ENCODE results near the gene SRC.

SRC gene

DNA sequence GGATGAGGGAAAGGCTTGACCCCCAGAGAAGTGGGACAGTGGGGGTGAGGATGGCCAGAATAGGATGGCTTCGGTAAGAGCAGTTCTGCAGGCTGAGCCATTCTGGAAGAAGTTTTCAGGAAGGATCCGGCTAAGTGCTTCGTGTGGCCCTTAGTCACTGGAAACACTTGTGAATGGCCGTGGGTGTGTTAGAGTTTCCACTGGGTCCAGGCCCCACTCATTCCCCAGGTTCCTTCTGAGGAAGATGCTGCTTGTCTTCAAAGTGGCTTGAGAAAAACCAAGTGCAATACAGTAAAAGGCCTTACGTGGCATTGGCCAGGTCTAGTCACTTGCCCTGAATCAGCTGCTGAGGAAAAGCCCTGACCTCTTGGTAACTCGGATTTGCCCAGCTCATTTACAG lies 28.6 kb upstream of the SRC start:
- in situ Hi-C loops (cut with HindIII; ENCODE audit: low pct_unique_long_range_greater_than_20kb, low sequenced_read_pairs): no loop called here
- DNase-seq (ENCODE audit: low read depth in 1 of 2, low spot score in 1 of 2): no peak
- no peak for TF ChIP-seq JUND (IDR thresholded peaks at IDR 0.05; ENCODE audit: low read depth)

DNA sequence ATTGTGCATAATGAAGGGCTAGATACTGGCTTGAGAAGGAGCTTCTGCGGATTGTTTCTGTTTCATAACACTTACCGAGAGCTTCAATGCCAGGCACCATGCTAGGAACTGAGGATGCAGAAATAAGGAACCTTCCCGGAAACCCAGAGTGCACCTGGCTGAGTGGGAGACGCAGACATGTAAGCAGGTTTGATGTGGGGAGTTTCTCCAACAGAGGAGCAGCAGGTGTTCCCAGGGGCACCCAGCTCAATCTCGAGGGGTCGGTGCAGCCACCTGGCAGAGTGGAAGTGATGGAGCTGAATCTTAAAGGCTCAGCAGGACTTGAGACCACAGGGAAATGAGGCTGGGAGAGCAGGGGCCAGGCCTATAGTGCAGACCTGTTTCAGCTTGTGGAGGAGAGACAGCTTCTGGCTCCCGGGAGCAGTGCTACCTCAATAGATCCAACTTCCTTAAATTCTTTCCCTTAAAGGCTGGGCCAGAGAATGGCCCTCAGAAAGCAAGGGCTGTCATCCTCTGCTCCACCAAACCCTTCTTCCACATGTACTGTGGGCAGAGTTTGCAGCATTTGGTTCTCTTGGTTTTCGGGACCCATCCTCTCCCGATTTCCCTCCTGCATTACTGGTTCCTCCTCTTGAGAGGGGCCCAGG lies 27.8 kb upstream of the SRC start:
- DNase-seq (ENCODE audit: low read depth in 1 of 2, low spot score in 1 of 2): no peak
- TF ChIP-seq JUND (IDR thresholded peaks at IDR 0.05; ENCODE audit: low read depth): no peak
- in situ Hi-C loops (cut with HindIII; ENCODE audit: low pct_unique_long_range_greater_than_20kb, low sequenced_read_pairs): no loop called here

DNA sequence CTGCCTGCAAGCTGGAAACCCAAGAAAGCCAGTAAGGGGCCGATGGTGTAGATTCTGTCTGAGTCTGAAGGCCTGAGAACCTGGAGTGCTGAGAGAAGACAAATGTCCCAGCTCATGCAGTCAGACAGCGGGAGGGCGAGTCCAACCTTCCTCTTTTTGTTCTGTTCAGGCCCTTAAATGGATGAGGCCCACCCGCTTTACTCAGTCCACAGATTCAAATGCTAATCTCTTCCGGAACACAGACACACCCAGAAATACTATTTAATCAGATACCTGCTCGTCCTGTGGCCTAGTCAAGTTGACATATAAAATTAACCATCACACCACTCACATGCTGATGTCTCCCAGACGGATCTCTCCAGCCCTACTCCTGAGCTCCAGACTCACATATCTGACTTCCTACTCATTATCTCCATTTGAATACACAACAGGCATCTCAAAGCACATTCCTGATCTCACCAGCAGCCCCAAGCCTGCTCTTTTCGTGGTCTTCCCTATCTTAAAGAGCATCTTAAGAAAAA lies 26.7 kb upstream of the SRC start:
- in situ Hi-C loops (cut with HindIII; ENCODE audit: low pct_unique_long_range_greater_than_20kb, low sequenced_read_pairs): no loop called here
- TF ChIP-seq JUND (IDR thresholded peaks at IDR 0.05; ENCODE audit: low read depth): no peak
- DNase-seq (ENCODE audit: low read depth in 1 of 2, low spot score in 1 of 2): no peak

DNA sequence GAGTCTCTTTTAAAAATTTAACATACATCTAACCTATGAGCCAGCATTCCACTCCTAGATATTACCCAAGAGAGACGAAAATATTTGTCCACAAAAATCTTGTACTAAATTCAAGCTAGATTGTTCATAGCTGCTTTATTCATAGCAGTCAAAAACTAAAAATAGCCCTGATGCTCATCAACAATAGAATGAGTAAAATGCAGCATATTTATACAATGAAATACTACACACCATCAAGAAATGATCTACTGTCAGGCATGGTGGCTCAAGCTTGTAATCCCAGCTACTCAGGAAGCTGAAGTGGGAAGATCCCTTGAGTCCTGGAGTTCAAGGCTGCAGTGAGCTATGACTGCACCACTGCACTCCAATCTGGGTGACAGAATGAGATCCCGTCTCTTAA lies 22.0 kb upstream of the SRC start:
- TF ChIP-seq JUND (IDR thresholded peaks at IDR 0.05; ENCODE audit: low read depth): no peak
- in situ Hi-C loops (cut with HindIII; ENCODE audit: low pct_unique_long_range_greater_than_20kb, low sequenced_read_pairs): no loop called here
- no peak for DNase-seq (ENCODE audit: low read depth in 1 of 2, low spot score in 1 of 2)

DNA sequence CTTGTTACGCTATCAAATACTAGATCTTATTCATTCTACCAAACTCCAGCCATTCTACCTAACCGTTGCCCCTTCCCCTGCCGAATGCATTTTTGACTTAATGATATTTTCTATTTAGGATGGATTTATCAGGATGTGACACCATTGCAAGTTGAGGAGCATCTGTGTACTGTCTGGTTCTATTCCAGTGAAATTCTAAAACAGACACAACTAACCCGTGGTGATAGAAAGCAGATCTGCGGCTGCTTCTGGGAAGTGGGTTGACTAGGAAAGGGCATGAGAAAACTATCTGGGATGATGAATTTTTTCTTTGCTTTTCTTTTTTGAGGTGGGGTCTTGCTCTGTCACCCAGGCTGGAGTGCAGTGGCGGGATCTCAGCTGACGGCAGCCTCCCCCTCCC lies 20.7 kb upstream of the SRC start:
- no peak for TF ChIP-seq JUND (IDR thresholded peaks at IDR 0.05; ENCODE audit: low read depth)
- no peak for DNase-seq (ENCODE audit: low read depth in 1 of 2, low spot score in 1 of 2)
- in situ Hi-C loops (cut with HindIII; ENCODE audit: low pct_unique_long_range_greater_than_20kb, low sequenced_read_pairs): no loop called here

DNA sequence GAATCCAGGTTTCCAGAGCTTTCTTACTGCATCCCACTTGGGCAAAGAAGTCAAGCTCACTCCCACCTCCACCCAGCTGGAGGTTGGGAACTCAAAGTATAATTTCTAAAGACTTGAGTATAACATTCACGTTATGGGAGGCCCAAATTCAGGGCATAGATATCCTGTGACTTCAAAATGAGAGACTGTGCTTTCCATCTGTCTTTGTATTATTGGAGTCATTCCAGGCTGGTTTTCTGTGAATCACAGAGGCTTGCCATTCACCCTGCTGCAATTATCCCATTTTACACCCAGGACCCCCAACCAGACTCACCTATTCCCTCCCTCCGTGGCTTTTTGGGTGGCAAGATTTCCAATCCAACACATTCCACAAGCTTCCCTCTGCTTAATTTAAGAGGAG lies 19.3 kb upstream of the SRC start:
- in situ Hi-C loops (cut with HindIII; ENCODE audit: low pct_unique_long_range_greater_than_20kb, low sequenced_read_pairs): no loop called here
- TF ChIP-seq JUND (IDR thresholded peaks at IDR 0.05; ENCODE audit: low read depth): no peak
- DNase-seq (ENCODE audit: low read depth in 1 of 2, low spot score in 1 of 2): no peak

DNA sequence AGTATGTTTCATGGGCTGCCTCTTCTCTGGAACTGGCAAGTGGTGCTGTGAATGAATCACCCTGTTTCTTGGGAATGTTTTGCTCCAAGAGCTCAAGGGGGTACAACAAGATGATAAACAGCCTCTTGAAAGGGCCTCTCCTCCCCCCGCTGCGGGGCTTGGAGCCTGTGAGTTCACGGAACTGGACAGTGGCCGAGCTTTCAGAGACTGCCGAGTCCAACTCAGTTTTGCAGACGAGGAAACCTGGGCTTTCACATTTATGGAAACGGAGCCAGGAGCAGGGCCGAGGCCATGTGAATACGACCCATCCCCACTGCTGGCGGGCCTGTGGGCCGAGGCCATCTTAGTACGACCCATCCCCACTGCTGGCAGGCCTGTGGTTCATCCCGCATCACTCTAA lies 18.2 kb upstream of the SRC start:
- in situ Hi-C loops (cut with HindIII; ENCODE audit: low pct_unique_long_range_greater_than_20kb, low sequenced_read_pairs): no loop called here
- no peak for TF ChIP-seq JUND (IDR thresholded peaks at IDR 0.05; ENCODE audit: low read depth)
- DNase-seq (ENCODE audit: low read depth in 1 of 2, low spot score in 1 of 2): no peak

DNA sequence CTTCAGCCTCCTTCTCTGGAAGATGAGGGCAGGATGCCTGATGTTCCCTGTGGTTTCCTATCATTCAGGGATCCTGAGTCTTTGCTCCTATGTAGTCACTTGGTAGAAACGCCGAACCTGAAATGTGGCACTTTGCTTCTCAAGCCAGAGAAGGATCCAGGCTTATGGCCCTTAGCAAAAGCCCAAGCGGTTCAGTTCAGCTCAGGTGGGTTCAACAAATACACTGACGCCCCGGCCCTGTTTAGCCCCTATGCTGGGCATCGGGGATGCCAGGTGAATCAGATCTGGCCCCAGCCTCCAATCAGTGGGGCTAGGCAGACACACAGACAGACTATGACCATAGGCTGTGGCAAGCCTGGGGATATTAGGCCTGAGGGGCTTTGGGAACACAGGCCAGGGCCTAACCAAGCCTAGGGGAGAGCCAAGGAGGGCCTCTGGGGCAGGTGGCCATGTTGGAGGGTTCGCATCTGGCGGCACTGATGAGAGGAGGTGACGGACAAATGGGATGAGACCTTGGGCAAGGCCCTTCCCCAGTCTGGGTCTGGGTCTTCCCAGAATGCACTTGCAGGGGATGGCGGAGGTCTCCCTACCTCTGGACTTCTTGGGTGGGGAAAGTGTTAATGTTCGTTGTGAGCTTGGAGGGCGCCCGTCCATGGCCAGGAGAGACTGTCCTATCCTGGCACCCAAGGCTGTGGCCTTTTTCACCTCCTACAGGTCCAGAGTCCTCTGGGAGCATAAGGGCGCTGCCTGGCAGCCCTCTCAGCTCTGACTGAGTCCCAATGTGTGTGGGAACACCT lies 17.6 kb upstream of the SRC start:
- no peak for DNase-seq (ENCODE audit: low read depth in 1 of 2, low spot score in 1 of 2)
- no peak for TF ChIP-seq JUND (IDR thresholded peaks at IDR 0.05; ENCODE audit: low read depth)
- in situ Hi-C loops (cut with HindIII; ENCODE audit: low pct_unique_long_range_greater_than_20kb, low sequenced_read_pairs): no loop called here

DNA sequence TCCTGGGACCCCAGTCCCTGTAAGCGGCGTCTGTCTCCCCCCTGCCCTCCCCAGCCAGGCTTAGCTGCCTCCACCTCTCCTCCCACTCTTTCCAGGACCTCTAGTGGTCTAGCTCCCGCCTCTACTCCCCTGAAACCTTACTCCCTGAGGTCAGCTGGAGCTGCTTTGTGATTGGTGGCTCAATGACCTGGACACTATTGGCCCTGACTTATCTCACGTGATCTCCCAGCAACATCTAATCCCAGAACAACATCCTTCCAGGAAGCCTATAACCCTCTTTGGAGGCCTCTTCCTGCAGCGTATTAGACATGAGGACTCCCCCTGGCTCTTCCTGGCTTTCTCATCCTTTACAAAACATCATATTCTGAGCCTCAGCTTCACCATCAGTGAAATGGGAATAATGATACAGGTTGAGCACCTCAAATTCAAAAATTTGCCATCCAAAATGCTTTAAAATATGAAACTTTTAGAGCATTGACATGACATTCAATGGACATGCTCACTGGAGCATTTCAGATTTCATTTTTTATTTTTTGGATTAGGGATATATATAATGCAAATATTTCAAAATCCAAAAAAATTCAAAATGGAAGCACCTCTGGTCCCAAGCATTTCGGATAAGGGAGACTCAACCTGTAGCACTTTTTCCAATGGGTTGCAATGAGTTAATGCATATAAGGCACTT lies 16.3 kb upstream of the SRC start:
- no peak for DNase-seq (ENCODE audit: low read depth in 1 of 2, low spot score in 1 of 2)
- in situ Hi-C loops (cut with HindIII; ENCODE audit: low pct_unique_long_range_greater_than_20kb, low sequenced_read_pairs): no loop called here
- TF ChIP-seq JUND (IDR thresholded peaks at IDR 0.05; ENCODE audit: low read depth): no peak

DNA sequence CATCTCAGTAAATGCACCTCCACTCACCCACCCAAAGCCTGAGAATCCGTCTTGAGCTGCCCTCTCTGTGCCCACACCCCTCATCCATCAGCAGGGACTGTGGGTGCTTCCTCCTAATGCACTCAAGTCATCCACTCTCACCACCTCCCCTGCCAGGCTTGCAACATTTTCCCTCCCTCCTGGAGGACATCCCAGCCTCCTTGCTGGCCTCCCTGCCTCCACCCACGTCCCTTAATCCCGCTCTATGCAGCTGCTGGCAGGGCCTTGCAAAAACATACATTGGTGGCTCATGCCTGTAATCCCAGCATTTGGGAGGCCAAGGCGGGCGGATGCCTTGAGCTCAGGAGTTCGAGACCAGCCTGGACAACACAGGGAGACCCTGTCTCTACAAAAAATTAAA lies 15.6 kb upstream of the SRC start:
- TF ChIP-seq JUND (IDR thresholded peaks at IDR 0.05; ENCODE audit: low read depth): no peak
- in situ Hi-C loops (cut with HindIII; ENCODE audit: low pct_unique_long_range_greater_than_20kb, low sequenced_read_pairs): no loop called here
- no peak for DNase-seq (ENCODE audit: low read depth in 1 of 2, low spot score in 1 of 2)

DNA sequence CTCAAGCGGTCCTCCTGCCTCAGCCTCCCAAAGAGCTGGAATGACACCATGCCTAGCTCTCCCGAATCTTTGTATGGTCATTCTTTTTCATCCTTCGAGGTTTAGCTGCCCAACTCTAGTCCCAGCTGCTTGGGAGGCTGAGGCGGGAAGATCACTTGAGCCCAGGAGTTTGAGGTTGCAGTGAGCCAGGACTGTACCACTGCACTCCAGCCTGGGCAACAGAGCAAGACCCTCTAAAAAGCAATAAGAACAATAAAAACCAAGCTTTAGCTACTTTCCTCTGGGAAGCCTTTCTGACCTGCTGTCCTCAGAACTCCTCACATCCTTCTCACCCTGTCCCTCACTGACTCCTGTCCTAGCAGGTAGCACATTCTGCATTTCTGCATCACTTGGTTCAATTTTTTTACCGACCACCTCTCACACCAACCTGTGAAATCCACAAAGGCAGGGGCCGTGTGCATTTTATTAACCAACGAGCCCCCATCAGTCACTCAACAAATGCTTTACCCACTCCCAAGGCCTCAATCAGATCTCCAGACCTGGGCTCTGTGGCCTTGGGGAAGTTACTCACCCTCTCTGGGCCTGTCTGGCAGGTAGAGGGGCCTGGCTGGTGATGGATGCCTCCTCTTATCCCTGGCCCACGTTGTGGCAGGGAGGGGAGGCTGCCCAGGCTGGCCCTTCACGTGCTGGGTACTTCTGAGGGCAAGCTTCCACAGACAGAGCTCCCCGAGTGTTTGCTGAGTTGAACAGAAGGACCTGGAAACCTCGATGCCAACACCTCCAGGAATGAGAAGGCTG lies 14.7 kb upstream of the SRC start:
- no peak for TF ChIP-seq JUND (IDR thresholded peaks at IDR 0.05; ENCODE audit: low read depth)
- no peak for DNase-seq (ENCODE audit: low read depth in 1 of 2, low spot score in 1 of 2)
- in situ Hi-C loops (cut with HindIII; ENCODE audit: low pct_unique_long_range_greater_than_20kb, low sequenced_read_pairs): no loop called here

DNA sequence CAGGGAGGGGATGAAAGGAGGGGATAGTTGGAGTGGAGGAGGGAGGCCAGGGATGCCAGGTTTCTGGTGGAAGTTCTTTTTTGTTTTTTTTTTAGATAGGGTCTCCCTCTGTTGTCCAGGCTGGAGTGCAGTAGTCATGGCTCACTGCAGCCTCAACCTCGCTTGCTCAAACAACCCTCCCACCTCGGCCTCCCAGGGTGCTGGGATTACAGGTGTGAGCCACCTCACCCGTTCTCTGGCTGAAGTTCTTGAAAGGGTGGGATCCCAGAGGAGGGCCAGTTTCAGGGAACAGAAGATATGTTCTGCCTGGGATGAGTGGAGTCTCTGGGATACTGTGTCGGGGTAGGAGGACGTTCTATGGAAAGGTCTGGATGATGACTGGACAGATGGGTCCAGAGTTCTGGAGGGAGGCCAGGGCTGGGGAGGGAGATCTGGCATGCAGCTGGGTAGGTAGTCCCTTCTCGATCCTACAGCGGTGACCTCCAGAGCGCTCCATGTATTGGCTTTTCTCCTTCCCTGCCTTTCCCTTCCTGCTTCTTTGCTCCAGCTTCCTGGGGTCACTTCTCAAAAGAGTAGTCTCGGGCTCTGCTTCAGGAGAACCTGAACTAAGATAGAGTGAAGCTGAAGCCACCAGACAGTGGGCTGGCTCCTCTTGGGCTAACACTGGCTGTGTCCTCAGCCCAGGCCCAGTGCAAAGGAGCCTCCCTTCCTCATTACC lies 12.7 kb upstream of the SRC start:
- no peak for DNase-seq (ENCODE audit: low read depth in 1 of 2, low spot score in 1 of 2)
- no peak for TF ChIP-seq JUND (IDR thresholded peaks at IDR 0.05; ENCODE audit: low read depth)
- in situ Hi-C loops (cut with HindIII; ENCODE audit: low pct_unique_long_range_greater_than_20kb, low sequenced_read_pairs): no loop called here

All from T47D (cell line).